Measurements from ENCODE around the gene ABCB6.

- TF ChIP-seq POLR2AphosphoS5 (IDR thresholded peaks at IDR 0.05) (peak; percentile 53 to 87 (median 77)), CTCF (IDR thresholded peaks at IDR 0.05) (no peak)
Measured at GRCh38 chr2:219218732-219219701, at the start of gene ABCB6.
